Uterus (tissue), 2 donors: Measurements from ENCODE around the gene ANP32B.

Experiments used
- POLR2A ChIP-seq, 2 donors: fragments of 450-650 bp; IDR thresholded peaks; one replicate each; pipeline ENCODE4 v1.6.1; 2016; ENCODE audit warnings: antibody characterized with exemption in 2 of 2, mild to moderate bottlenecking in 1 of 2, moderate library complexity in 1 of 2
- TF ChIP-seq, protein P1 (sequence below), 4 experiments: fragments of 200-600 bp in 2 of 4; fragments of 450-650 bp in 2 of 4; sonication (generic) in 2 of 4; IDR thresholded peaks; one replicate each; pipeline ENCODE4 v1.5.1; 2016 to 2019; ENCODE audit warnings: antibody characterized with exemption in 4 of 4, mild to moderate bottlenecking in 2 of 4, moderate library complexity in 1 of 4

DNA sequence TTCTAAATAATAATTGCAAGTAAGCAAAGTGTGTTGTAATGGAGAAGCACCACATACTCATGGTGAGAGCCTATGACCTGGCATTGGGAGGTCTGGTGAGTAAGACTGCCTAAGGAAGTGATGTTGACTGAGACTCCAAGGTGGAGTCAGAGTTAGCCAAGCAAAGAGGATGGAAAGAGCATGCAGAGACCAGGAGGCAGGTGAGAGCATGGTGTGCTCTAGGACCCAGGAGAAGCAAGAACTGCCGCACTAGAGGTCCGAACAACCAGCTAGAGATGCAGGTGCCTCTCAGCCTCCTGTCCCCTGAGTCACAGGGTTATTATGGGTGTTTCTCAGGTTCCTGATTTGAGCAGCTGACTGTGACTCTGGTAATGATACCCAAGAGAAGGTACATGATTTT lies 27.3 kb downstream of the ANP32B start:
- TF ChIP-seq, protein P1, sequence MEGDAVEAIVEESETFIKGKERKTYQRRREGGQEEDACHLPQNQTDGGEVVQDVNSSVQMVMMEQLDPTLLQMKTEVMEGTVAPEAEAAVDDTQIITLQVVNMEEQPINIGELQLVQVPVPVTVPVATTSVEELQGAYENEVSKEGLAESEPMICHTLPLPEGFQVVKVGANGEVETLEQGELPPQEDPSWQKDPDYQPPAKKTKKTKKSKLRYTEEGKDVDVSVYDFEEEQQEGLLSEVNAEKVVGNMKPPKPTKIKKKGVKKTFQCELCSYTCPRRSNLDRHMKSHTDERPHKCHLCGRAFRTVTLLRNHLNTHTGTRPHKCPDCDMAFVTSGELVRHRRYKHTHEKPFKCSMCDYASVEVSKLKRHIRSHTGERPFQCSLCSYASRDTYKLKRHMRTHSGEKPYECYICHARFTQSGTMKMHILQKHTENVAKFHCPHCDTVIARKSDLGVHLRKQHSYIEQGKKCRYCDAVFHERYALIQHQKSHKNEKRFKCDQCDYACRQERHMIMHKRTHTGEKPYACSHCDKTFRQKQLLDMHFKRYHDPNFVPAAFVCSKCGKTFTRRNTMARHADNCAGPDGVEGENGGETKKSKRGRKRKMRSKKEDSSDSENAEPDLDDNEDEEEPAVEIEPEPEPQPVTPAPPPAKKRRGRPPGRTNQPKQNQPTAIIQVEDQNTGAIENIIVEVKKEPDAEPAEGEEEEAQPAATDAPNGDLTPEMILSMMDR (IDR thresholded peaks at IDR 0.05) = no peak
- no peak for TF ChIP-seq POLR2A (IDR thresholded peaks at IDR 0.05)
